ENCODE data around the gene BRCA1. TPM values are rescaled to one million over a fixed set of nuclear protein-coding genes. Genes with fewer than 3 reads are reported as not detected.
A peak's percentile ranks its signal among the peaks of the same experiment; 100 is the strongest.

BRCA1 gene
- polyA plus RNA-seq, 3 donors = 0.87 to 2.6 (median 1.9) TPM

DNA sequence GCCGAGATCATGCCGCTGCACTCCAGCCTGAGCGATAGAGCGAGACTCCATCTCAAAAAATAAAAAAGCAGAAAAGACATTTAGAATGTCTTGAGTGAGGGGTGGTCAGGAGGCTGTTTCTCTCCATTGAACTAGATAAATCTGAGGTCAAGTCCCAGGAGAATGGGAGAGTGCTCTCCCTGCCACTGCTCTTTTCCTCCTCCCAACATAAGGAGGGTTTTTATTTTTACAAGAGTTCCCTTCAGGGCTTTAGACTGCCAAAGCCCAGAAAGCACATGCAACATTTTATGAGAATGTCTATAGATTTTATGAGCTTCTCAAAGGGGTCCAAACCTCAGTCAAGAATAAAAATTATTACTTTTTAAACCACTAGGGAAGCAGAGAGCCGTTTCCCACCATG, 98.6 kb downstream of the BRCA1 start:
- no peak overlapping the region for H3K4me3 Mint-ChIP-seq
- H3K4me2 ChIP-seq (replicated peaks; ENCODE audit: extremely low read depth, low read length, poor library complexity, severe bottlenecking) = no peak overlapping the region
- peaks cover 30% of the 10 kb centered on the region for H3K4me1 Mint-ChIP-seq
- no peak overlapping the region for H2AFZ ChIP-seq (ENCODE audit: insufficient read depth, low read depth, low read length, poor library complexity, severe bottlenecking)
- H3K4me3 ChIP-seq (replicated peaks in 1 of 3; ENCODE audit: low read depth in 2 of 3, low read length in 3 of 3) = no peak overlapping the region
- DNase-seq = no peak
- H3K36me3 Mint-ChIP-seq = peaks cover 0 to 3% of the 10 kb centered on the region in 2 donors
- peaks cover 8 to 30% (median 16%) of the 10 kb centered on the region in 3 donors for H3K27me3 Mint-ChIP-seq (ENCODE audit: low read depth in 3 of 3)
- no peak overlapping the region for H3K9ac ChIP-seq (ENCODE audit: insufficient read depth, low read length, poor library complexity, severe bottlenecking)
- H3K79me2 ChIP-seq (ENCODE audit: insufficient read depth, low read length) = peaks cover 7% of the 10 kb centered on the region
- peaks cover 18 to 29% of the 10 kb centered on the region in 2 donors for H3K4me1 ChIP-seq (ENCODE audit: control insufficient read depth in 1 of 2, insufficient read depth in 2 of 2, low read length in 2 of 2)
- H3K27ac ChIP-seq (ENCODE audit: low read depth in 1 of 2, low read length in 2 of 2) = no peak overlapping the region
- intact Hi-C loops (cut with micrococcal nuclease) = loop anchor here in 1 of 2 donors (10.0 kb wide), 2 partner anchors 98 to 148 kb away; partner anchors contain the start of genes BRCA1 and NBR1
- 95% methylated on average over 4 of the region's 5 CpGs for WGBS (ENCODE audit: insufficient coverage)
- no peaks in the 10 kb centered on the region for H4K20me1 ChIP-seq (ENCODE audit: insufficient read depth, low read length)
- H3K27ac Mint-ChIP-seq = no peak overlapping the region
- H3K9me3 ChIP-seq (replicated peaks in 1 of 2; ENCODE audit: control insufficient read depth in 1 of 2, insufficient read depth in 1 of 2, low read length in 2 of 2) = no peaks in the 10 kb centered on the region
- TF ChIP-seq, protein P1, sequence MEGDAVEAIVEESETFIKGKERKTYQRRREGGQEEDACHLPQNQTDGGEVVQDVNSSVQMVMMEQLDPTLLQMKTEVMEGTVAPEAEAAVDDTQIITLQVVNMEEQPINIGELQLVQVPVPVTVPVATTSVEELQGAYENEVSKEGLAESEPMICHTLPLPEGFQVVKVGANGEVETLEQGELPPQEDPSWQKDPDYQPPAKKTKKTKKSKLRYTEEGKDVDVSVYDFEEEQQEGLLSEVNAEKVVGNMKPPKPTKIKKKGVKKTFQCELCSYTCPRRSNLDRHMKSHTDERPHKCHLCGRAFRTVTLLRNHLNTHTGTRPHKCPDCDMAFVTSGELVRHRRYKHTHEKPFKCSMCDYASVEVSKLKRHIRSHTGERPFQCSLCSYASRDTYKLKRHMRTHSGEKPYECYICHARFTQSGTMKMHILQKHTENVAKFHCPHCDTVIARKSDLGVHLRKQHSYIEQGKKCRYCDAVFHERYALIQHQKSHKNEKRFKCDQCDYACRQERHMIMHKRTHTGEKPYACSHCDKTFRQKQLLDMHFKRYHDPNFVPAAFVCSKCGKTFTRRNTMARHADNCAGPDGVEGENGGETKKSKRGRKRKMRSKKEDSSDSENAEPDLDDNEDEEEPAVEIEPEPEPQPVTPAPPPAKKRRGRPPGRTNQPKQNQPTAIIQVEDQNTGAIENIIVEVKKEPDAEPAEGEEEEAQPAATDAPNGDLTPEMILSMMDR (IDR thresholded peaks at IDR 0.05) = no peak
- peaks cover 0 to 15% of the 10 kb centered on the region in 2 donors for H3K27me3 ChIP-seq (ENCODE audit: control insufficient read depth in 2 of 2, insufficient read depth in 2 of 2, low read length in 2 of 2)
- peaks cover 0 to 3% (median 0%) of the 10 kb centered on the region in 7 donors for H3K9me3 Mint-ChIP-seq
- no peaks in the 10 kb centered on the region for H3K36me3 ChIP-seq (replicated peaks in 1 of 2; ENCODE audit: control insufficient read depth in 1 of 2, insufficient read depth in 2 of 2, low read length in 2 of 2)

DNA sequence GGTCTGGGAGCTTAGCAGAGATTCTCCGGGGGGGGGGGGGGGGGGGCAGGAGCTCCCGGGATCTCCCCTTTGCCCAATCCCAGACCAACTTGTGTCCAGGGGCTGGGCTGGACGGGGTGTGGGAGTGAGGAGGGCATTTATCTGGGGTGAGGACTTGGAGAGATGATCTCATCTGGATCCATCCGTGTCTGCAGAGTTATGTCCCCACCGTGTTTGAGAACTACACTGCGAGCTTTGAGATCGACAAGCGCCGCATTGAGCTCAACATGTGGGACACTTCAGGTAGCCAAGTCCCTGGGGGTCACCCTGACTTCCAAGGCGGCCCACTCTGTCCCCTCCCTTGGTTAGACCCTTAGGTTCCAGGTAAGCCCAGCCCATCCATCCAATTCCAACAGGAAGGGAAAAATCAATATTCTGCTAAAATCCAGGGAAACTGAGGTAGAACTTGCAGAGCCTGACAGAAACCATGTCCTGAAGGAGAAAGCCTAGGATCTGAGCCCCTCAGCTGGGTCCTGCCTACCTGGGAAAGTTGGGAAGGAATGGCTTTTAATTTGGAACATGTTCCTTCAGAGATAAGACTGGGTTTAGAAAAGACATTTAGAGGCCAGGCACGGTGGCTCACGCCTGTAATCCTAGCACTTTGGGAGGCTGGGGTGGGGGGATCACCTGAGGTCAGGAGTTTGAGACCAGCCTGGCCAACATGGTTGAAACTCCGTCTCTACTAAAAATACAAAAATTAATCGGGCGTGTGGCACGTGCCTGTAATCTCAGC, 99.2 kb downstream of the BRCA1 start:
- H3K9me3 ChIP-seq (replicated peaks in 1 of 2; ENCODE audit: control insufficient read depth in 1 of 2, insufficient read depth in 1 of 2, low read length in 2 of 2) = no peaks in the 10 kb centered on the region
- H3K4me2 ChIP-seq (replicated peaks; ENCODE audit: extremely low read depth, low read length, poor library complexity, severe bottlenecking) = no peak overlapping the region
- H3K27ac Mint-ChIP-seq = no peak overlapping the region
- H3K27ac ChIP-seq (ENCODE audit: low read depth in 1 of 2, low read length in 2 of 2) = no peak overlapping the region
- 76% methylated on average over 7 of the region's 16 CpGs for WGBS (ENCODE audit: insufficient coverage)
- peaks cover 8 to 30% (median 16%) of the 10 kb centered on the region in 3 donors for H3K27me3 Mint-ChIP-seq (ENCODE audit: low read depth in 3 of 3)
- H3K4me3 Mint-ChIP-seq = peak overlapping the region in 1 of 2 donors; percentile 58
- no peak overlapping the region for H3K4me3 ChIP-seq (replicated peaks in 1 of 3; ENCODE audit: low read depth in 2 of 3, low read length in 3 of 3)
- DNase-seq = no peak
- H3K27me3 ChIP-seq (ENCODE audit: control insufficient read depth in 2 of 2, insufficient read depth in 2 of 2, low read length in 2 of 2) = peaks cover 0 to 15% of the 10 kb centered on the region in 2 donors
- peaks cover 0 to 3% (median 0%) of the 10 kb centered on the region in 7 donors for H3K9me3 Mint-ChIP-seq
- H3K79me2 ChIP-seq (ENCODE audit: insufficient read depth, low read length) = peaks cover 9% of the 10 kb centered on the region
- H2AFZ ChIP-seq (ENCODE audit: insufficient read depth, low read depth, low read length, poor library complexity, severe bottlenecking) = no peak overlapping the region
- no peaks in the 10 kb centered on the region for H4K20me1 ChIP-seq (ENCODE audit: insufficient read depth, low read length)
- intact Hi-C loops (cut with micrococcal nuclease) = loop anchor here in 1 of 2 donors (10.0 kb wide), 2 partner anchors 99 to 149 kb away; partner anchors contain the start of genes BRCA1 and NBR1
- TF ChIP-seq, protein P1 (IDR thresholded peaks at IDR 0.05) = no peak
- peaks cover 0 to 3% of the 10 kb centered on the region in 2 donors for H3K36me3 Mint-ChIP-seq
- H3K9ac ChIP-seq (ENCODE audit: insufficient read depth, low read length, poor library complexity, severe bottlenecking) = no peak overlapping the region
- H3K4me1 ChIP-seq (ENCODE audit: control insufficient read depth in 1 of 2, insufficient read depth in 2 of 2, low read length in 2 of 2) = peaks cover 22 to 36% of the 10 kb centered on the region in 2 donors
- no peaks in the 10 kb centered on the region for H3K36me3 ChIP-seq (replicated peaks in 1 of 2; ENCODE audit: control insufficient read depth in 1 of 2, insufficient read depth in 2 of 2, low read length in 2 of 2)
- peaks cover 33% of the 10 kb centered on the region for H3K4me1 Mint-ChIP-seq
